Measurements from ENCODE around the gene CDSN. TPM values are rescaled to one million over a fixed set of nuclear protein-coding genes. Genes with fewer than 3 reads are reported as not detected.
A peak's percentile ranks its signal among the peaks of the same experiment; 100 is the strongest.

CDSN gene
- polyA plus RNA-seq, 2 of the 4 experiments (the other 2 are of a cell fraction): not detected

DNA sequence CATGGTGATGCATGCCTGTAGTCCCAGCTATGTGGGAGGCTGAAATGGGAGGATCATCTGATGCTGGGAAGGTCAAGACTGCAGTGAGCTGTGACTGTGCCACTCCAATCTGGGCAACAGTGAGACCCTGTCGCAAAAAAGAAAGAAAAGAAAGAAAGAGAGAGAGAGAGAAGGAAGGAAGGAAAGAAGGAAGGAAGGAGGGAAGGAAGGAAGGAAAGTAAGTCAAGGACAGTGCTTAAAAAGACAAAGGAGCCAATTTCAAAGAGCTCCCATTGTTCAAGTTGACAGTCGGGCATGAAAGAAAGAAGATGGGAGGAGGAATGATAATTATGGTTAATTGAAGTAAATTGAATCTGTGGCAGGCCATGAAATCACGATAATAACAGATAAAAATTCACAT is 24.0 kb downstream of the CDSN start:
- FAIRE-seq: no peak
- no peaks in the 10 kb centered on the region for H3K9me3 ChIP-seq
- H3K4me3 ChIP-seq: no peak overlapping the region
- ChIA-PET POLR2A (no interaction called here), CTCF (interaction anchor here (0.8 kb wide), 1 partner anchor 9 kb away, joined by 4 read pairs; no protein-coding TSS in a partner anchor)
- TF ChIP-seq EHMT2 (IDR thresholded peaks at IDR 0.05; ENCODE audit: low read depth) (no peak), POLR2AphosphoS2 (conservative IDR thresholded peaks at IDR 0.05; ENCODE audit: low read length) (no peak), ZNF302 (CRISPR knock-in tag; IDR thresholded peaks at IDR 0.05) (no peak), NFE2L2 (conservative IDR thresholded peaks at IDR 0.05; ENCODE audit: low read length) (no peak), HOXB5 (CRISPR knock-in tag; IDR thresholded peaks at IDR 0.05) (no peak), RAD21 (conservative IDR thresholded peaks at IDR 0.05 in 1 of 2, IDR thresholded peaks at IDR 0.05 in 1 of 2) (no peak), JUNB (IDR thresholded peaks at IDR 0.05) (no peak)
- TF ChIP-seq, protein P1, sequence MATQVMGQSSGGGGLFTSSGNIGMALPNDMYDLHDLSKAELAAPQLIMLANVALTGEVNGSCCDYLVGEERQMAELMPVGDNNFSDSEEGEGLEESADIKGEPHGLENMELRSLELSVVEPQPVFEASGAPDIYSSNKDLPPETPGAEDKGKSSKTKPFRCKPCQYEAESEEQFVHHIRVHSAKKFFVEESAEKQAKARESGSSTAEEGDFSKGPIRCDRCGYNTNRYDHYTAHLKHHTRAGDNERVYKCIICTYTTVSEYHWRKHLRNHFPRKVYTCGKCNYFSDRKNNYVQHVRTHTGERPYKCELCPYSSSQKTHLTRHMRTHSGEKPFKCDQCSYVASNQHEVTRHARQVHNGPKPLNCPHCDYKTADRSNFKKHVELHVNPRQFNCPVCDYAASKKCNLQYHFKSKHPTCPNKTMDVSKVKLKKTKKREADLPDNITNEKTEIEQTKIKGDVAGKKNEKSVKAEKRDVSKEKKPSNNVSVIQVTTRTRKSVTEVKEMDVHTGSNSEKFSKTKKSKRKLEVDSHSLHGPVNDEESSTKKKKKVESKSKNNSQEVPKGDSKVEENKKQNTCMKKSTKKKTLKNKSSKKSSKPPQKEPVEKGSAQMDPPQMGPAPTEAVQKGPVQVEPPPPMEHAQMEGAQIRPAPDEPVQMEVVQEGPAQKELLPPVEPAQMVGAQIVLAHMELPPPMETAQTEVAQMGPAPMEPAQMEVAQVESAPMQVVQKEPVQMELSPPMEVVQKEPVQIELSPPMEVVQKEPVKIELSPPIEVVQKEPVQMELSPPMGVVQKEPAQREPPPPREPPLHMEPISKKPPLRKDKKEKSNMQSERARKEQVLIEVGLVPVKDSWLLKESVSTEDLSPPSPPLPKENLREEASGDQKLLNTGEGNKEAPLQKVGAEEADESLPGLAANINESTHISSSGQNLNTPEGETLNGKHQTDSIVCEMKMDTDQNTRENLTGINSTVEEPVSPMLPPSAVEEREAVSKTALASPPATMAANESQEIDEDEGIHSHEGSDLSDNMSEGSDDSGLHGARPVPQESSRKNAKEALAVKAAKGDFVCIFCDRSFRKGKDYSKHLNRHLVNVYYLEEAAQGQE (IDR thresholded peaks at IDR 0.05): no peak
- no peak overlapping the region for H3K4me2 ChIP-seq
- peaks cover 16% of the 10 kb centered on the region for H3K4me1 ChIP-seq
- ATAC-seq: no peak
- no peak for DNase-seq (ENCODE audit: low read depth in 1 of 2, low spot score in 1 of 2)
- no peak overlapping the region for H3K27ac ChIP-seq
- 69% methylated on average over 3 of the region's 3 CpGs for WGBS (ENCODE audit: missing lambda C conversion rate)

DNA sequence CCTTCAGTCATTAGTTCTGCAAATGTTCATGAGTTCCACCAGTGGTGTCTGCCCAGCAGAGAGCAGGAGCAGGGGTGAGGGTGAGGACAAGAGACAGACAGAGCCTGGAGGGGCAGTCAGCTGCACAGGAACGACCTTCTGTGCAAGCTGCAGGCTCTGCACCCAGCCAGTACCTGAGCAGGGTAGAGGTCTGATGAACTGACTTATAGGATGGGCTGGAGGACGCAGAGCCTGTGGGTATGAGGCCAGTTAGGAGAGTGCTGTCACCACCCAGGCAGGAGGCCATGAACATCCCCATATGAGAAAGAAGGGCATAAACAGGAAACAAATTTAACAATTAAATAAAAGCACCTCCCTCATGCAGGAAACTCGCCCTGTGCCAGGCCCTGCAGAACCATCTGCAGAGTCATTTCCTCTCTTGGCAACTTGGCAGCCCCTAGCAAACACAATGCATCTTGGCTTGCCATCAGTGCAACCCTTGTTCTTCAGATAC is 25.8 kb downstream of the CDSN start:
- peak in 1 of 2 experiments; percentile 52; a peak in 4 of 6 replicates for ATAC-seq
- FAIRE-seq: no peak
- Histone ChIP-seq H3K9me3 (no peaks in the 10 kb centered on the region), H3K4me3 (no peak overlapping the region), H3K4me1 (peaks cover 16% of the 10 kb centered on the region), H3K4me2 (no peak overlapping the region), H3K27ac (0 out of 6 replicates have a peak overlapping the region, but pooled peaks of 1 of the 2 experiments have one; percentile 43)
- DNase-seq (ENCODE audit: low read depth in 1 of 2, low spot score in 1 of 2): no peak
- POLR2A ChIA-PET: interaction anchor here (0.5 kb wide), 1 partner anchor 20 kb away, joined by 4 read pairs; no protein-coding TSS in a partner anchor
- WGBS (ENCODE audit: missing lambda C conversion rate): 52% methylated on average over 3 of the region's 3 CpGs
- CTCF ChIA-PET: interaction anchor here (1.0 to 3.8 kb wide), 4 partner anchors 15 to 25 kb away, joined by 3 to 19 read pairs (median 4); partner anchors contain the start of gene C6orf15
- no peak for TF ChIP-seq HDAC2 (IDR thresholded peaks at IDR 0.05)
- TF ChIP-seq, protein P2, sequence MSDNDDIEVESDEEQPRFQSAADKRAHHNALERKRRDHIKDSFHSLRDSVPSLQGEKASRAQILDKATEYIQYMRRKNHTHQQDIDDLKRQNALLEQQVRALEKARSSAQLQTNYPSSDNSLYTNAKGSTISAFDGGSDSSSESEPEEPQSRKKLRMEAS (IDR thresholded peaks at IDR 0.05): no peak
- no peak for TF ChIP-seq HEYL (CRISPR knock-in tag; IDR thresholded peaks at IDR 0.05)

DNA sequence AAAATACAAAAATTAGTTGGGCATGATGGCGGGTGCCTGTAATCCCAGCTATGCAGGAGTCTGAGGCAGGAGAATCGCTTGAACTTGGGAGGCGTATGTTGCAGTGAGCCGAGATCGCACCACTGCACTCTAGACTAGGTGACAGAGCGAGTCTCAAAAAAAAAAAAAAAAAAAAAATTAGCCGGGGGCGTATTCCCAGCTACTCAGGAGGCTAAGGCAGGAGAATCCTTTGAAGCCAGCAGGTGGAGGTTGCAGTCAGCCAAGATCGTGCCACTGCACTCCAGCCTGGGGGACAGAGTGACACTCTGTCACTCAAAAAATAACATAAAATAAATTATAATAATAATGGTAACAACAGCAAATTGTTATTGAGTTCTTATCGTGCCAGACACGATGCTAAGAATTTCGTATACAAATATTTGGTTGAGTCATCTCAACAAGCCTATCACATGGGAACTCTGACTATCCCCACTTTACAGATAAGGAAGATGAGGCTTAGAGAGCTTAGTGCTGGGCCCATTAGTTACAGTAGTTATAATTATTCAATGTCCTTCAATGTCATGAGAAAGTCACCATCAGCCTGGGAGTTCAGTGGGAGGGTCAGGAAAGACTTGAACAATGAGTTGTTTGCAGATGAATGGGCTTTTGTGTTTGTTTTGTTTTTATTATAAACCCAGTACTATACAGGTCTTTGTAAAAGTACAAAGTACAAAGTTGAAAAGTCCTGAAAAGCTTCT is 27.3 kb downstream of the CDSN start:
- no peak for ATAC-seq
- DNase-seq (ENCODE audit: low read depth in 1 of 2, low spot score in 1 of 2): no peak
- Histone ChIP-seq H3K9me3 (no peaks in the 10 kb centered on the region), H3K27ac (no peak overlapping the region), H3K4me1 (peaks cover 16% of the 10 kb centered on the region), H3K4me2 (peak overlapping the region; percentile 26; the same call in 2 of the 3 replicates), H3K4me3 (no peak overlapping the region)
- ChIA-PET POLR2A (no interaction called here), CTCF (interaction anchor here (0.8 to 3.8 kb wide), 10 partner anchors 11 to 552 kb away, joined by 3 to 19 read pairs (median 4); partner anchors contain the start of genes C6orf15 and PSORS1C1)
- TF ChIP-seq, protein P1 (IDR thresholded peaks at IDR 0.05): no peak
- TF ChIP-seq FOSL2 (IDR thresholded peaks at IDR 0.05): no peak
- TF ChIP-seq FOSL2 (CRISPR knock-in tag; IDR thresholded peaks at IDR 0.05): peak; percentile 56; the same call in 1 of the 2 replicates
- FAIRE-seq: no peak
- WGBS (ENCODE audit: missing lambda C conversion rate): 61% methylated on average over 11 of the region's 12 CpGs

All from A549 (cell line).